ENCODE data around the gene PATJ.

The PATJ gene

DNA sequence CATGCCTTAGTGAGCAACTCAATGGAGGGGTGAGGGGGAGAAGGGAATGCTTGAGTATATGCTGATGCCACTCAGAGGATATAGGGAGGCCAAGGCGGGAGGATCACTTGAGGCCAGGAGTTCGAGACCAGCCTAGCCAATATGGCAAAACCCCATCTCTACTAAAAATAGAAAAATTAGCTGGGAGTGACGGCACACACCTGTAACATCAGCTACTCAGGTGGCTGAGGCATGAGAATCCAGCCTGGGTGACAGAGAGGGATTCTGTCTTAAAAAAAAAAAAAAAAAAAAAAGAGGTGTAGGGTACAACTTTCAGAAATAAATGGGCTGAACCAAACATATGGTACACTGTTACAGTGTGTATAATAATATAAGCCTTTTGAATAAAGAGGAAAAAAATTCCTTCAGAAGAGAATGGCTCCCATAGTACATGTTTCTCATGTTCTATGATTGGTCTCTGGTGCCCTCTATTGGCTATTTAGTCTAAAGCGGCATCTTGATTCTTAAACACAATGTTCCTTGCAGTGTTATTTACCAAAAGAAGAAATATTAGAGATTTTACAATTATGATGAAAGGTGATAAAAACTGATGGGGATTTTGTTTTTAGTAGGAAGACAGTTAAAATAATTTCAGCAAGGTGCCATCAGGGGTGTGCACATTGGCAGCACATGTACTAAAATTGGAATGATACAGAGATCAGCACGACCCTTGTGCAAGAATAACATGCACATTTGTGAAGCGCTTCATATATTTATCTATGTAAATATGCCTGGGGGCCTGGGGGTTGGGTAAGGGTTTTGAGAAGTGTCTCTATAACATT, 109.8 kb downstream of the PATJ start:
- TF ChIP-seq EZH2phosphoT487 (IDR thresholded peaks at IDR 0.05; ENCODE audit: borderline replicate concordance) (no peak), CTCF (conservative IDR thresholded peaks at IDR 0.05; ENCODE audit: low read length) (peak; percentile 87)
- Histone ChIP-seq H3F3A (ENCODE audit: low read depth) (no peaks in the 10 kb centered on the region), H3K9me3 (ENCODE audit: insufficient read depth, low read depth, low read length) (no peaks in the 10 kb centered on the region), H3K4me3 (ENCODE audit: low read length, poor library complexity, severe bottlenecking) (no peak overlapping the region), H3K4me2 (ENCODE audit: low read depth, low read length, poor library complexity, severe bottlenecking) (peak overlapping the region; percentile 42), H4K20me1 (ENCODE audit: insufficient read depth, low read length, poor library complexity, severe bottlenecking) (no peaks in the 10 kb centered on the region), H3K9ac (ENCODE audit: low read depth, low read length, poor library complexity, severe bottlenecking) (no peak overlapping the region), H3K9me2 (replicated peaks; ENCODE audit: low read depth, low read length) (no peaks in the 10 kb centered on the region), H3K79me2 (ENCODE audit: insufficient read depth, low read length) (no peaks in the 10 kb centered on the region), H2AFZ (ENCODE audit: low read length) (no peak overlapping the region), H3K4me1 (ENCODE audit: insufficient read depth, low read length, poor library complexity, severe bottlenecking) (peaks cover 21% of the 10 kb centered on the region), H3K36me3 (ENCODE audit: insufficient read depth, low read length) (no peaks in the 10 kb centered on the region), H3K27me3 (ENCODE audit: insufficient read depth, low read length, poor library complexity, severe bottlenecking) (no peaks in the 10 kb centered on the region)

DNA sequence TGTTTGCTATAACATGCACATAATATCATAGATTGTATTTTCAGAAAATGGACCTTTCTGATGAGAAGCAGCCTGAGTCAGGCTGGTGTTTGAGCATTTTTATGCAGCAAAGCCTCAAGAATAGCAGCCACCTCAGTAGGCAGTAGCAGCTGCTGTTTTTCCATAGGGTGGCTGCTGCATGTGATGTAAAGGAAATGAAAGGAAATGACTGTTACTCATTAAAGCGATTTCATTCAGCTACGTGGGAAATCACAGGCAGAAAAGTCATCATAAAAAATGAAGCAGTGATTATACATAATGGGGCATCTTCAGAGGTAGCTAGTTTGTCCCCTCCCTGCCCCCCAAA, 110.4 kb downstream of the PATJ start:
- H3K9ac ChIP-seq (ENCODE audit: low read depth, low read length, poor library complexity, severe bottlenecking): no peak overlapping the region
- H3K79me2 ChIP-seq (ENCODE audit: insufficient read depth, low read length): no peaks in the 10 kb centered on the region
- H3K36me3 ChIP-seq (ENCODE audit: insufficient read depth, low read length): no peaks in the 10 kb centered on the region
- H3F3A ChIP-seq (ENCODE audit: low read depth): no peaks in the 10 kb centered on the region
- no peaks in the 10 kb centered on the region for H3K9me2 ChIP-seq (replicated peaks; ENCODE audit: low read depth, low read length)
- H3K27me3 ChIP-seq (ENCODE audit: insufficient read depth, low read length, poor library complexity, severe bottlenecking): no peaks in the 10 kb centered on the region
- H2AFZ ChIP-seq (ENCODE audit: low read length): no peak overlapping the region
- no peaks in the 10 kb centered on the region for H3K9me3 ChIP-seq (ENCODE audit: insufficient read depth, low read depth, low read length)
- H3K4me3 ChIP-seq (ENCODE audit: low read length, poor library complexity, severe bottlenecking): no peak overlapping the region
- TF ChIP-seq CTCF (conservative IDR thresholded peaks at IDR 0.05; ENCODE audit: low read length): no peak
- H3K4me2 ChIP-seq (ENCODE audit: low read depth, low read length, poor library complexity, severe bottlenecking): peak overlapping the region; percentile 42
- H3K4me1 ChIP-seq (ENCODE audit: insufficient read depth, low read length, poor library complexity, severe bottlenecking): peaks cover 21% of the 10 kb centered on the region
- no peaks in the 10 kb centered on the region for H4K20me1 ChIP-seq (ENCODE audit: insufficient read depth, low read length, poor library complexity, severe bottlenecking)

- H3K4me1 ChIP-seq (ENCODE audit: insufficient read depth, low read length, poor library complexity, severe bottlenecking): peaks cover 21% of the 10 kb centered on the region
- TF ChIP-seq CTCF (conservative IDR thresholded peaks at IDR 0.05; ENCODE audit: low read length) (peak; percentile 69), EZH2phosphoT487 (IDR thresholded peaks at IDR 0.05; ENCODE audit: borderline replicate concordance) (no peak)
Observed at GRCh38 chr1:61853583-61853982, 111.3 kb downstream of the PATJ start.

More at GRCh38 chr1:61853583-61853982, 111.3 kb downstream of the PATJ start:
- no peaks in the 10 kb centered on the region for H4K20me1 ChIP-seq (ENCODE audit: insufficient read depth, low read length, poor library complexity, severe bottlenecking)
- H3K79me2 ChIP-seq (ENCODE audit: insufficient read depth, low read length): no peaks in the 10 kb centered on the region
- H3K4me3 ChIP-seq (ENCODE audit: low read length, poor library complexity, severe bottlenecking): no peak overlapping the region
- peak overlapping the region; percentile 42 for H3K4me2 ChIP-seq (ENCODE audit: low read depth, low read length, poor library complexity, severe bottlenecking)
- H3F3A ChIP-seq (ENCODE audit: low read depth): no peaks in the 10 kb centered on the region
- no peak overlapping the region for H3K9ac ChIP-seq (ENCODE audit: low read depth, low read length, poor library complexity, severe bottlenecking)
- H3K9me3 ChIP-seq (ENCODE audit: insufficient read depth, low read depth, low read length): no peaks in the 10 kb centered on the region
- no peak overlapping the region for H2AFZ ChIP-seq (ENCODE audit: low read length)
- H3K27me3 ChIP-seq (ENCODE audit: insufficient read depth, low read length, poor library complexity, severe bottlenecking): no peaks in the 10 kb centered on the region
- H3K9me2 ChIP-seq (replicated peaks; ENCODE audit: low read depth, low read length): no peaks in the 10 kb centered on the region
- H3K36me3 ChIP-seq (ENCODE audit: insufficient read depth, low read length): no peaks in the 10 kb centered on the region

Measured in Loucy (cell line).